NCI-H2081 (cell line): Measurements from ENCODE around the gene TBC1D24.

ENCODE experiments used
- DNase-seq, 2 experiments: peaks; one replicate each; lab custom pipeline; 2025; lab: John Stamatoyannopoulos, UW

The TBC1D24 gene

GRCh38 chr16:2450535-2450934 is 24.4 kb upstream of the TBC1D24 start:
- no peak for DNase-seq

- DNase-seq: no peak
Observed at GRCh38 chr16:2450975-2451381, 23.9 kb upstream of the TBC1D24 start.

DNA sequence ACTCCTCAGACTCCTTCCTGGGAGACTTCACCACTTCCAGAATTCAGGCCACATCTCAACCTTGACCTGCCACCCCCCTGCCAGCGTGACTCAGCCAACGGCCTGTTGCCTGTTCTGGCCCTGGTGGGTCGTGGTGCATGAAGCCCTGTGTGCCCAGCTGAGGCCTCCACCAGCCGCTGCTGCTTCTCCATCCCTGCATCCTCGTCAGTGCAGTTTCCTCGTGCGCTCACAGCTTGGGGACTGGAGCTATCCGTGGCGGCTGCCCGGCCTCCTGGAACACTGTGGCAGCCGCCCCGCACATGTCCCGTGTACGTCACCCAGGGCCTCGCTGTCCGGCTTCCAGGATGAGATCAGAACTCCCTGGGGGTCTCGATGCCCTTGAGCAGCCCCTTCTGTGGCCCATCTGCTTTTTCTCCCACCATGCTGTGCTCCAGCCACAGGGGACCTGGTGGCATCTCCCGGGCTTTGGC is 23.0 kb upstream of the TBC1D24 start:
- no peak for DNase-seq

DNA sequence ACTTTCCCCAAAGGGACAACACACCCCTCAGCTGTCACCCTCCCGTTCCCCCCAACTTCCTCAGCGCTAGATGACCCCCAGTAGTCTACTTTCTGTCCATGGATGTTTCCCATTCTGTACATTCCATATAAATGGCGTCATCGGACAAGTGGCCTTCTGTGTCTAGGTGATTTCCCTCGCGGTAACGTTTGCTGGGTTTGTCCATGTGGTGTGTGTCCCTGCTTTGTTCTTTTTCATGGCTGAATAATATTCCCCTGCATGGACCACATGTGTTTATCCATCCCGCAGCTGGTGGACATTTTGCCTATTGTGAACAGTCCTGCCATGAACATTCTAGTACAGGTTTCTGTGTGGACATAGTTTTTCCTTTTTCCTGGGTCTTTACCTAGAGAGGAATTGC is 22.3 kb upstream of the TBC1D24 start:
- no peak for DNase-seq

DNA sequence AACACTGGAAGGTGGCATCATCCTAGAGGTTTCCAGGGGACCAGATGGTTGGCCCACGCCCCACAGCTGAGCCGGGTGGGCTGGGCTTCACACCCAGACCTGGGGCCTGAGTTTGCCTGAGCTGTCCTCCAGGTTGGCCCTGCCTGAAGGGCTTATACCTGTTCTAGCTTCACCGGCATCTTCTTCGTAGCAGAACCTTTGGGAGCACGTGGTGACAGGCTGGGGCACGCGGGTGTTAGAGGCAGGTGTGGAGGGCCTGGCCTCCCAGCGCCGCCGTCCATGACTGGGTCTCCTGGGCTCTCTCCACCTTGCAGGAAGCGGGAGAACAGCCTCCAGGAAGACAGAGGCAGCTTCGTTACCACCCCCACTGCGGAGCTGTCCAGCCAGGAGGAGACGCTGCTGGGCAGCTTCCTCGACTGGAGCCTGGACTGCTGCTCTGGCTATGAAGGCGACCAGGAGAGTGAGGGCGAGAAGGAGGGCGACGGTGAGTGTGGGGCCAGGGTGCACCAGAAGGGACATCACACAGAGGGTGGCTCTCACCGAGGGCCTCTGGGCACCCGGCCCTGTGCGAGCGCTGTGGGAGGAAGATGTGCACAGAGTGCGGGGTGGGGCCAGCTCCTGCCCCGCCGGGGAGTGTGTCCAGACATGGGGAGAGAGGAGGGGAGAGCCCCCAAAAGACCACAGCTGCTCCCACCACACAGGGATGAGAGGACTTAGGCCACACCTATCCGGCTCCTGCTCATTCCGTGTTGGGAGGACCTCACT is 19.7 kb upstream of the TBC1D24 start:
- no peak for DNase-seq

- DNase-seq: no peak
Observed at GRCh38 chr16:2456551-2457153, 18.3 kb upstream of the TBC1D24 start.

DNA sequence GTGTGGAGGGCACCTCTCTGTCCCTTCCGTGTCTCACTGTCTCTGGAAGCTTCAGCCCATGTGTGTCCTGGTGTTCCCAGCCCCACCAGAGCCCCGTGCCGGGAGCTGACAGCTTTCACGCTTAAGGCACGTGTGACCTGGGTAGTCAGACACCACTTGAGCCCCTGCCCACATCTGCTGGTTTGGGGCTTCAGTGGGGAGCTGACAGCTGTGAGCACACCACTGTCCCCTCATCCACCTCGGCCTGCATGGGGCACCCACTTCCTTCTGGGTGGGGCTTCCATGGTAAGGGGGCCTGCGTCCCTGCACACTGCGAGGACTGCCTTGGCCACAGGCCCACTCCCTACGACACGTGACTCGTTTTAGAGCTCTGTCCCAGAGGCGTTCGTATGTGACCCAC is 17.7 kb upstream of the TBC1D24 start:
- no peak for DNase-seq

- no peak for DNase-seq
Observed at GRCh38 chr16:2457946-2458345, 17.0 kb upstream of the TBC1D24 start.

DNA sequence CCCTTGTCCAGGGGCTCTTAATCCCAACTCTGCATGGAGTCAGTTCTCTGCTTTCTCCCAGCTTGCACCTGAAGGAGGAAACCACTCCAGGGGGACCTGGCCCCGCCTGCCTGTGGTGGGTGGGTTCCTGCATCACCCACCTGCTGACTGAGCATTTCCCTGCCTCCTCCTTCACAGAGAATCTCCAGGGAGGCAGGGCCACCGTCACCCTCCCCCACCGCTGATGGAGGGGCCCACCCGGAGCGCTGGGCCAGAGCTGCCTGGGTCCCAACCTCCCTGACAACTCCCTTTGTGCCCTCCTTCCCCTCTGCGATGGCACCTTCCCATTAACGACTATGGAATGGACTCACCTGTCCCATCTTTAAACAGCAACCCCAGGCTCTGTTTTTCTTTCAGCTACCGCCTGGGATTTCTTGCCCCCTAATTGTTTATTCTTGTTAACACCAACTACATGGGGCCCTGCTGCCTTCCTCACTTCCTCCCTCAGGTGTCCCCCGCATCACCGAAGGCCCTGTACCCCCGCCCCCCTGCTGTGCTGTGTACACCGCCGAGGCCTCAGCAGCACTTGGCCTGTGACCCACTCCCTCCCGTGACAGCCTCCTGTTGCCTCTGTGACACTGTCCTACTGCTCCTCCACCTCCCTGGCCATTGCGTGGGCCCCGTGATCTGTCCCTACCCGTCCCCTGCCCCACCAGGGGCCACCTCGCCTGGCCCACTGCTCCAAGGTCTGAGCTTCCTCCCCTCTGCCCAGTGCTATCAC is 15.9 kb upstream of the TBC1D24 start:
- DNase-seq: no peak

DNA sequence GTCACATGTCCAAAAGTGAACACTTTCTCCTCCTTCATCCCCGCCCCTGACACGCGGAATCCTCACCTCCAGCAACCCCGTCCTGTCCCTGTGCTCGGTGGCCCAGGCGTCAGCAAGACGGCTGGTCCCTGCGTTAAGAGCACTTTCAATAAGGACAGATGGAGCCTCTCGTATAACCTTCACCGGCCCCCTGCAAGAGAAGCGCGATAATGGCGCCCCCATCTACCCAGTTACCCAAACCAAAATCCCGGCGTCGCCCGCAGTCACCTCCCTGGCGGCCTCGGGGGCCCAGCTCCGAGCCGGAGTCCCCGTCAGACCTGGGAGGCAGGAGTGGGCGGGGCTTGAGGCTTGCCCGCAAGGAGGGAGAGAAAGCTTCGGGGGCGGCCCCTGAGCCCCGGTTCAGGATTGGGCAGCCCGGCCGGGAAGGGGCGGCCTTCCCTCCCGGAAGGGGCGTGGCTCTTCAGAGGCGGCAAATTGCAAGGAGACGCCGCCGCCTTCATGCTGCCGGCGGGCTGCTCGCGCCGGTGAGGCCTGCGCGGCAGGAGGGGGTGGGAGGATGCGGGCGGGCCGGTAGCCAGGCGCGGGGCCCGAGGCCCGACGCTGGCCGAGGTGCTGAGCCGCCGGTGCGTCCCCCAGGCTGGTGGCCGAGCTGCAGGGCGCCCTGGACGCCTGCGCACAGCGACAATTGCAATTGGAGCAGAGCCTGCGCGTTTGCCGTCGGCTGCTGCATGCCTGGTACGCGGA is 15.1 kb upstream of the TBC1D24 start, which contains the start of gene TEDC2:
Gene TEDC2, plus strand, starts transcription at position 463 of the 744 bp plus-strand sequence. Its CDS starts 36 bp downstream, at position 499.
- DNase-seq: peak; percentile 97

GRCh38 chr16:2460391-2460713 is 14.6 kb upstream of the TBC1D24 start:
- DNase-seq: no peak

DNA sequence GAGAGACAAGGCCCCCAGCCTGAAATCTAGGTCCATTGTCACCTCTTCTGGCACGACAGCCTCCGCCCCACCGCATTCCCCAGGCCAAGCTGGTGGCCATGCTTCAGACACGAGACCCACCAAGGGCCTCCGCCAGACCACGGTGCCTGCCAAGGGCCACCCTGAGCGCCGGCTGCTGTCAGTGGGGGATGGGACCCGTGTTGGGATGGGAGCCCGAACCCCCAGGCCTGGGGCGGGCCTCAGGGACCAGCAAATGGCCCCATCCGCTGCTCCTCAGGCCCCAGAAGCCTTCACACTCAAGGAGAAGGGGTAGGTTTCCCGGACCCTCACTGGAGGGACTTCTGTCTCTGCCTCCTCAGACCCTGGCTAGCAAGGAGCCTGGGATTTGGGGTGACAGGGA is 14.0 kb upstream of the TBC1D24 start:
- no peak for DNase-seq

DNA sequence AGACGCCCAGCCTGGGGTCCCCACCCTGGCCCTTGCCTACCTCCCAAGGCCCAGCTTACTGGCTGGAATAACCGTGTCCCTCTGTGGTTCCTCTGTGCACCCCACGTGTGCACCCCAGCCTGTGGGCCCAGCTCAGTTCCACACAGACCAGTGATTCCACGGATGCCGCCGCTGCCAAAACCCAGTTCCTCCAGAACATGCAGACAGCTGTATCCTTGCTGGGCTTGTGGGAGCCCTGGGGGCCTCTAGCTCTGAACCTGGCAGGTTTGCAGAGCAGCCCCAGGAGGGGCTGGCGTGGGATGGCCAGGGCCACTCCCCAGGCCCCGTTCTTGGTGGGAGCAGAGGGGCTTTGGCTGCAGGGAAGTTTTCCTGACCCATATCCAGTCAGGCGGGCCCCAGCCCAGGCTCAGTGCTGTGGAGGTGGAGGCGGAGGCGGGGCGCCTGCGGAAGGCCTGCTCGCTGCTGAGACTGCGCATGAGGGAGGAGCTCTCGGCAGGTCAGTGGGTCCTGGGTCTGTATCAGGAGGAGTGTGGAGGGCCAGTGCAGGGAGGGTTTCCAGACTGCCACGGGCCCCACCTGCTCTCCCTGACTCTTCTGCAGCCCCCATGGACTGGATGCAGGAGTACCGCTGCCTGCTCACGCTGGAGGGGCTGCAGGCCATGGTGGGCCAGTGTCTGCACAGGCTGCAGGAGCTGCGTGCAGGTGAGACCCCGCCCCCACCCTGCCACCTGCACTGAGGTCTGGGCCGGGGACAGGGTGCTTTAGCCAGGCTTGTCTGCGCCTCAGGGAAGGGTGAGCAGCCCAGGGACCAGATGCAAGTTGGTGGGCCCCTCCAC is 12.7 kb upstream of the TBC1D24 start:
- DNase-seq: no peak

GRCh38 chr16:2464333-2464732 is 10.6 kb upstream of the TBC1D24 start:
- DNase-seq: no peak

GRCh38 chr16:2465653-2466415 is 9.1 kb upstream of the TBC1D24 start:
- no peak for DNase-seq

DNA sequence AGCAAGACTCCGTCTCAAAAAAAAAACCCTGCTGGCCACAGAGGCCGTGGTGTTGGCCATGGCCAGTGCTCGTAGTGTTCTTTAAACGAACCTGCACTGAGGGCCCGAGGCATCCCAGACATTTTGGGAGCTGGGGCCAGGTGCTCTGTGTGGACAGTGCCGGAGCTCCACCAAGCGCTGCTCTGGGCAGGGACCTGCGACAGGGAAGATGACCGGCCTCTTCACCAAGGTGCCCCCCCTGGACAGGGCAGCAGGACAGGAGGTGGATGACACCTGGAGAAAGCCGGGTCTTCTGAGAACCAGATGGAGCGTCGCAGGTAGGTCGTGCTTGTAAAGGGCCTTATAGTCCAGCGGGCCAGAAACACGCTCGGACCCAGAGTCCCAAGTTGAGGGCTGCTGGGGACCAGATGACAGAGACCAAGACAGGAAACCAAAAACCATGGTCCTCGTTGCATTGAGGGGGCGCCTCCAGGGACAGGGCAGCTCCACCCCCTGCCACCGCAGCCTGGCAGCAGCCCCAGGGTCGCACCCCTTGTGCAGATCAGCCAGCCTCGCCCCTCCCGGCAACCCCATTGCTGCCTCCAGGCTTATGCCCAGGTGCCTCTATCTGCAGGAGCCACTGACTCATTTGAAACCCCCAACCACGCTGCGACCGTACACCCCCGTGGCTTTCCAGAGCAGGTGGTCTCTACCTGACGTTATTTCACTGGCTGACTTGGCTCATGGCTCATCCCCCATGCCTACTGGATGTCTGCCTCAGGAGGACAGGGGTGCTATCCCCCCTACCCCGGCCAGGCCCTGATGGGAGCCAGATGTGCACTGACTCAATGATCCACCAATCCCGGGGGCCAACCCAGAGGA is 8.0 kb upstream of the TBC1D24 start:
- DNase-seq: no peak

DNA sequence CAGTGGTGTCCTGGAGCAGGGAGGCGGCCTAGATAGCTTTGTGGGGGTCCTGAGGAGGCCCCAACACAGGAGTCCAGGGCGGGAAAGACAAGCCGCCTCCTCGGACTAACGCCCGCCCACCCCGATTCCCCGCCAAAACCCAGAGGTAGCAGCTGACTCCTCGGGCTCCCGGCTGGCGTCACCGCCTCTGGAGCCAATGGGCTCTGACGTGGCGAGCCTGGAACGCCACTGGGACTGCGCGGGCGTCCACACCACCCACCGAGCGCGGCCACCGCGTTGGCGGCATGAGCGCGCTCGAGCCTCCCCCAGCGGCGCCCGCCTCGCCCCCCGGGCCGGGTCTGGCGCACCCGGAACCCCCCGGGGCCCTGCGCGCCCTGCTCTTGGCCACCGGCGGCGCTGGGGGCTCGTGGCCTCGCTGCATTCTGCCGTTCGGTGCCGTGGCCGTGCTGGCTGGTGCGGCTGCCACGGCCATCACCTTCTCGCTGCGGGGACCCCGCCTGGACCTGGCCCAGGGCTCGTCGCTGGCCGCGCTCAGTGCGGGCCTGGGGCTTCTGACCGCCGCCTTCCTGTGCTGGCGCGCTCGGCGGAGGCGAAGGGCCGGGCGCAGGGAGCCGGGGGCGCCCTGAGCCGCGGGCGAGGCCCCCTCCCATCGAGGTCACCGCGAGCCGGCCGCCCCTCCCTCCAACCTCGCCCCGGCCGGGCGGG is 7.2 kb upstream of the TBC1D24 start:
- DNase-seq: peak; percentile 86 to 93

DNA sequence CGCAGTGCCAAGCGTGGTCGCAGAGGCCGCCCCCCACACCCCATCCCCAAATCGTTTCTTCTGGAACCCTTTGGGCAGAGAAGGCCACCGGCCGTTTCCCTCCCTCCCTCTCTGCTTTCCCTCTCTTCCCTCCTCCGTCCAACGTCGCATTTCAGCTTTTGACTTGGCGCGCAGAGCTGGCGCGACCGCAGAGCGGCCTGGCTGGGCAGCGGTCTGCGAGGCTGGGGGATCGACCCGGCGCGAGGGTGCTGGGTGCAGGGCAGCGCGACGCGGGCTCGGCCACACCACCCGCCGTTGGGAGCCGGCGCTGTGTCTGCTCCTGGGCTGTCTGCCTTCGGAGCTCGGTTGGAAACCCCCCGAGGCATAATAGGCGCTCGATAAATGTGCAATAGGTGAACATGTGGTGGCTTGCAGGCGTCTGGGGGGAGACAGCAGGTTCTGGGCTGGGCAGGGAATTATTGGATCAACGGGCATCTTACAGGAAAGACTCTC is 6.6 kb upstream of the TBC1D24 start:
- DNase-seq: peak; percentile 85 to 90
